H1 (cell line): ENCODE data around the gene TSNAXIP1. TPM values are rescaled to one million over a fixed set of nuclear protein-coding genes. Genes with fewer than 3 reads are reported as not detected.

ENCODE experiments used
- CTCF ChIA-PET: fragments of 300-600 bp; sonication (Branson Sonifier 250); formaldehyde crosslinking; loops from one replicate; lab custom pipeline; 2021; ENCODE audit not compliant: partially characterized antibody; lab: Charles Lee
- POLR2A ChIA-PET: fragments of 300-600 bp; sonication (Branson Sonifier 250); formaldehyde crosslinking; loops from one replicate; lab custom pipeline; 2021; ENCODE audit warnings: inconsistent platforms; ENCODE audit not compliant: partially characterized antibody; lab: Charles Lee
- DNase-seq, 2 experiments: peaks; one replicate each; pipeline versions ENCODE4 v3.0.0 to v3.0.0-alpha.2; 2010 to 2022; ENCODE audit warnings: low spot score in 2 of 2, low read depth in 1 of 2, mixed read lengths in 1 of 2
- FAIRE-seq: peaks from 2 replicates; lab custom pipeline; 2011; peaks lifted over from hg19 to GRCh38; lab: Jason Lieb, UNC
- H2AFZ ChIP-seq: 2 replicates; pipeline ENCODE4 v1.8.1; 2012; ENCODE audit warnings: low read length, inconsistent platforms
- H2AK5ac ChIP-seq: 2 replicates; pipeline ENCODE4 v1.6.1; 2013; ENCODE audit warnings: low read depth, low read length
- H2BK120ac ChIP-seq: replicated peaks from 2 replicates; pipeline ENCODE3; 2013; ENCODE audit warnings: low read depth, low read length, inconsistent platforms
- H2BK12ac ChIP-seq: 2 replicates; pipeline ENCODE4 v1.6.1; 2013; ENCODE audit warnings: low read depth, low read length
- H2BK15ac ChIP-seq: 2 replicates; pipeline ENCODE4 v1.6.1; 2013; ENCODE audit warnings: low read length
- H2BK20ac ChIP-seq: 2 replicates; pipeline ENCODE4 v1.6.1; 2013; ENCODE audit warnings: low read length
- H2BK5ac ChIP-seq: 2 replicates; pipeline ENCODE4 v1.6.1; 2013; ENCODE audit warnings: low read depth, low read length
- H3K14ac ChIP-seq: 2 replicates; pipeline ENCODE4 v1.6.1; 2013; ENCODE audit warnings: inconsistent platforms; ENCODE audit not compliant: insufficient read length
- H3K18ac ChIP-seq: 2 replicates; pipeline ENCODE4 v1.6.1; 2013; ENCODE audit warnings: low read length; ENCODE audit errors: extremely low read depth
- H3K23ac ChIP-seq: 2 replicates; pipeline ENCODE4 v1.6.1; 2013; ENCODE audit warnings: inconsistent platforms; ENCODE audit not compliant: insufficient read length
- H3K23me2 ChIP-seq: 2 replicates; pipeline ENCODE4 v1.6.1; 2013; ENCODE audit warnings: low read depth, low read length
- H3K27ac ChIP-seq: 2 replicates; pipeline ENCODE4 v1.6.1; 2011; ENCODE audit warnings: low read depth, low read length, inconsistent platforms
- H3K27me3 ChIP-seq, 4 experiments: replicated peaks in 1 of 4; 1 replicate in 1 of 4; 2 replicates in 3 of 4; pipeline versions ENCODE4 v1.6.1 to v1.8.1; 2011 to 2013; ENCODE audit warnings: low read length in 3 of 4, mild to moderate bottlenecking in 3 of 4, inconsistent platforms in 2 of 4, mixed read lengths in 2 of 4, moderate library complexity in 1 of 4; ENCODE audit not compliant: control insufficient read depth in 3 of 4, insufficient read depth in 3 of 4; ENCODE audit errors: extremely low read depth in 1 of 4
- H3K36me3 ChIP-seq, 4 experiments: 2 replicates each; pipeline versions ENCODE4 v1.6.1 to v1.8.1; 2011 to 2013; ENCODE audit warnings: mild to moderate bottlenecking in 4 of 4, low read length in 3 of 4, moderate library complexity in 2 of 4, control low read depth in 1 of 4, inconsistent platforms in 1 of 4; ENCODE audit not compliant: insufficient read depth in 4 of 4, control insufficient read depth in 2 of 4
- H3K4ac ChIP-seq: replicated peaks from 2 replicates; pipeline ENCODE3; 2013; ENCODE audit warnings: low read length, low read depth, mixed read lengths, inconsistent platforms; ENCODE audit not compliant: insufficient read length
- H3K4me1 ChIP-seq, 4 experiments: replicated peaks in 1 of 4; 1 replicate in 1 of 4; 2 replicates in 3 of 4; pipeline versions ENCODE4 v1.6.1 to v1.8.1; 2011 to 2013; ENCODE audit warnings: low read length in 3 of 4, inconsistent platforms in 2 of 4, mixed read lengths in 1 of 4; ENCODE audit not compliant: insufficient read depth in 4 of 4, control insufficient read depth in 3 of 4
- H3K4me2 ChIP-seq, 2 experiments: 2 replicates each; pipeline versions ENCODE4 v1.6.1 to v1.8.1; 2011 to 2013; ENCODE audit warnings: low read depth in 2 of 2, low read length in 2 of 2, control low read depth in 1 of 2, inconsistent platforms in 1 of 2, mild to moderate bottlenecking in 1 of 2; ENCODE audit not compliant: insufficient read depth in 1 of 2
- H3K4me3 ChIP-seq, 4 experiments: fragments of 200-600, 300-600 bp in 1 of 4; sonication (generic), shearing (Covaris generic), sonication (Bioruptor Twin) in 1 of 4; 2 replicates each; pipeline versions ENCODE4 v1.5.1 to v1.8.1; 2011 to 2016; ENCODE audit warnings: low read length in 4 of 4, low read depth in 3 of 4, control low read depth in 2 of 4, inconsistent platforms in 2 of 4, mild to moderate bottlenecking in 2 of 4, mixed read lengths in 1 of 4, moderate library complexity in 1 of 4; ENCODE audit not compliant: insufficient read depth in 2 of 4; ENCODE audit errors: extremely low read depth in 1 of 4
- H3K56ac ChIP-seq: replicated peaks from 2 replicates; pipeline ENCODE3; 2013; ENCODE audit warnings: low read depth, mild to moderate bottlenecking, mixed read lengths, low read length, inconsistent platforms; ENCODE audit not compliant: insufficient read length
- H3K79me1 ChIP-seq: 2 replicates; pipeline ENCODE4 v1.6.1; 2013; ENCODE audit warnings: low read depth, low read length, control low read depth
- H3K79me2 ChIP-seq, 2 experiments: 2 replicates each; pipeline versions ENCODE4 v1.6.1 to v1.8.1; 2012 to 2013; ENCODE audit warnings: low read length in 2 of 2, mild to moderate bottlenecking in 2 of 2, inconsistent platforms in 1 of 2; ENCODE audit not compliant: insufficient read depth in 2 of 2, control insufficient read depth in 1 of 2
- H3K9ac ChIP-seq, 4 experiments: replicated peaks in 1 of 4; 1 replicate in 1 of 4; 2 replicates in 3 of 4; pipeline versions ENCODE4 v1.6.1 to v1.8.1; 2011 to 2013; ENCODE audit warnings: low read depth in 3 of 4, low read length in 3 of 4, control low read depth in 2 of 4, mild to moderate bottlenecking in 2 of 4, moderate library complexity in 2 of 4, inconsistent platforms in 1 of 4; ENCODE audit errors: extremely low read depth in 1 of 4
- H3K9me3 ChIP-seq, 2 experiments: 2 replicates each; pipeline versions ENCODE4 v1.6.1 to v1.8.1; 2012 to 2013; ENCODE audit warnings: mild to moderate bottlenecking in 2 of 2, moderate library complexity in 2 of 2, control low read depth in 1 of 2, inconsistent platforms in 1 of 2, low read depth in 1 of 2, low read length in 1 of 2, mixed read lengths in 1 of 2; ENCODE audit not compliant: insufficient read depth in 2 of 2
- H4K20me1 ChIP-seq, 2 experiments: replicated peaks in 1 of 2; 2 replicates each; pipeline versions ENCODE3 to v1.8.1; 2011 to 2013; ENCODE audit warnings: inconsistent platforms in 2 of 2, low read length in 2 of 2, mild to moderate bottlenecking in 1 of 2; ENCODE audit not compliant: insufficient read depth in 2 of 2, control insufficient read depth in 1 of 2
- H4K5ac ChIP-seq: 2 replicates; pipeline ENCODE4 v1.6.1; 2013; ENCODE audit warnings: low read length, low read depth, mixed read lengths, inconsistent platforms; ENCODE audit not compliant: insufficient read length
- H4K8ac ChIP-seq: 2 replicates; pipeline ENCODE4 v1.8.0; 2013; ENCODE audit warnings: mild to moderate bottlenecking, moderate library complexity, low read length, inconsistent platforms; ENCODE audit not compliant: insufficient read depth; ENCODE audit errors: extremely low read depth
- H4K91ac ChIP-seq: replicated peaks from 2 replicates; pipeline ENCODE3; 2013; ENCODE audit warnings: low read length, mixed read lengths, inconsistent platforms; ENCODE audit not compliant: insufficient read length
- CEBPB ChIP-seq: IDR thresholded peaks from 2 replicates; pipeline ENCODE4 v1.6.1; 2012; ENCODE audit warnings: low read depth, low read length
- JUND ChIP-seq: IDR thresholded peaks from 2 replicates; pipeline ENCODE4 v1.6.1; 2011; ENCODE audit warnings: mild to moderate bottlenecking, improper control_type of control experiment, low read length
- POLR2A ChIP-seq, 2 experiments: IDR thresholded peaks; 1 replicate in 1 of 2; 2 replicates in 1 of 2; pipeline ENCODE4 v1.6.1; 2011; ENCODE audit warnings: low read depth in 2 of 2, low read length in 2 of 2, mild to moderate bottlenecking in 2 of 2; ENCODE audit errors: control extremely low read depth in 1 of 2
- POLR2AphosphoS5 ChIP-seq: IDR thresholded peaks from 2 replicates; pipeline ENCODE4 v1.6.1; 2011; ENCODE audit warnings: low read depth, low read length
- SP2 ChIP-seq: IDR thresholded peaks from 2 replicates; pipeline ENCODE4 v1.6.1; 2012; ENCODE audit warnings: mild to moderate bottlenecking, low read length, inconsistent platforms
- SRF ChIP-seq: IDR thresholded peaks from 2 replicates; pipeline ENCODE4 v1.6.1; 2011; ENCODE audit warnings: mild to moderate bottlenecking, low read depth, low read length, moderate library complexity
- WGBS, 2 experiments: shearing (Covaris generic) in 1 of 2; methylation state at CpG; one replicate each; pipeline versions ENCODE4 v1.1.6 to v1.1.7; 2013 to 2015; ENCODE audit warnings: low lambda C conversion rate in 2 of 2, mixed read lengths in 2 of 2, inconsistent platforms in 1 of 2, low coverage in 1 of 2, missing lambda C conversion rate in 1 of 2; ENCODE audit not compliant: insufficient replicate concordance in 2 of 2, insufficient coverage in 1 of 2, insufficient read length in 1 of 2; ENCODE audit errors: extremely low coverage in 1 of 2, missing lambda C conversion rate in 1 of 2; 5-methylcytosine and 5-hydroxymethylcytosine counted together
- polyA plus RNA-seq, 7 experiments: library from polyadenylated mRNA; depleted of rRNA in 3 of 7; stranded (reverse) in 5 of 7; unstranded in 2 of 7; fragments of >200 nt in 5 of 7; fragments of 200-250 nt in 2 of 7; gene quantifications; 1 replicate in 5 of 7; 2 replicates in 1 of 7; 4 replicates in 1 of 7; pipeline versions ENCODE4 v1.2.1 to v1.2.3, GENCODE V29; 2011 to 2013; ENCODE audit warnings: missing spikeins in 2 of 7, mixed read lengths in 2 of 7
- total RNA-seq: library from RNA; stranded (reverse); fragmentation: NEBNext Ultra II Directional; extraction: Animal tissue kit (Norgen Biotek cat#: 25700); gene quantifications from 2 replicates; pipeline ENCODE4 v1.2.1, GENCODE V29; 2021

Gene TSNAXIP1
- total and polyA plus RNA-seq, 2 of the 8 experiments (the other 6 are each of a cell fraction or from before 2014, with no cell fraction given), result 0.37 to 0.94 TPM

DNA sequence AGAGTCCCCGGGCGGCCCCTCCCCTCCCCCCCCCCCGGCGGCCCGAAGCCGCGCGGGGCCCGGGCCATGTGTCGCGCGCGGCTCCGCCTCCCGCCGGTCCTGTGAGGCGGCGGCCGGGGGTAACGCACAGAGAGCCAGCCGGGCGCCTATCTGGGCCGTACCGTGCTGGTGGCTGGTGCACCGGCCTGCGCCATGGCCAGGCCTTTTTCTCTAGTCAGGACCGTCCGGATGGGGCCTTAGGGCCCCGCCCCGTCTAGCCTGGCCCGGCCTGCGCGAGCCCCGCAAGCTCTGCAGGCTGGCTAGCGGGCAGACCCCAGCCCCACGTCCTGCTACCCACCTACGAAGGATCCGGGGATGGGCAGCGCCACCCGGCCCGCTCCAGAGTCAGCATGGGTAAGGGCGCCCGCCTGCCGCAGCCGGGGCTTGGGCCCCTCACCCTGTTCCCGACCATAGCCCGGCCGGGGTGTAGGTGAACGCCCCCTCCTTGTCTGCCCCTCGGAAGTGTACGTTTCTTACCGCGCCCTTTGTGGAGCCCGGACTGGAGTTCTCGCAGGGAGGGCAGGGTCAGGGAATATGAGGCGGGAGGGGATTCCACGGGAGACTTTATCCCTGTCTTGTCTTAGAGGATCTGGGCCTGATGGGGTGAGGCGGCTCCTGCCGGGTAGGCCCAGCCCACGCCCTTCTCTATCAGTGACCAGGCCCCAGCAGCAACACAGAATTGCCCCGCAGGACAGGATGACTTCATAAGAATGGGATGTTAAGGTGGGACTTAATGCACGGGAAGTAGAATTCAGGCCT is 40.6 kb downstream of the TSNAXIP1 start, which contains the start of gene CENPT:
CENPT (minus strand) TSS at position 630 of the 798 bp plus-strand sequence. CDS start 13,834 bp downstream, outside the sequence.
- Histone ChIP-seq H3K9ac (peak within 1 kb of the TSS; percentile 78 to 96 (median 92)), H3K18ac (peak within 1 kb of the TSS; percentile 60; the same call in 1 of the 2 replicates), H3K27ac (peak within 1 kb of the TSS; percentile 84), H3K9me3 (no peaks in the 10 kb centered on the region), H3K4me1 (peaks cover 6 to 27% (median 14%) of the 10 kb centered on the region in 4 experiments), H3K4me3 (peak within 1 kb of the TSS; percentile 91 to 95 (median 93)), H3K79me1 (peaks cover 14% of the 10 kb centered on the region), H2BK15ac (no peak within 1 kb of the TSS), H2BK5ac (peak within 1 kb of the TSS; percentile 75; the same call in 1 of the 2 replicates), H2BK12ac (no peak within 1 kb of the TSS), H3K23ac (no peak within 1 kb of the TSS), H3K27me3 (no peaks in the 10 kb centered on the region), H2BK20ac (no peak within 1 kb of the TSS), H3K36me3 (peaks cover 0 to 4% (median 0%) of the 10 kb centered on the region in 4 experiments; a peak in 2 of 8 replicates), H2AFZ (no peak within 1 kb of the TSS), H3K4me2 (peak within 1 kb of the TSS; percentile 90 to 94), H2AK5ac (no peak within 1 kb of the TSS), H3K56ac (peak within 1 kb of the TSS; percentile 83), H4K8ac (peak within 1 kb of the TSS; percentile 95), H4K5ac (peak within 1 kb of the TSS; percentile 58), H4K20me1 (peaks cover 19 to 26% of the 10 kb centered on the region in 2 experiments), H3K14ac (no peak within 1 kb of the TSS), H3K79me2 (peaks cover 18 to 75% of the 10 kb centered on the region in 2 experiments), H2BK120ac (no peak within 1 kb of the TSS), H4K91ac (no peak within 1 kb of the TSS), H3K23me2 (peaks cover 21% of the 10 kb centered on the region), H3K4ac (peak within 1 kb of the TSS; percentile 80)
- FAIRE-seq, result no peak
- POLR2A ChIA-PET, result interaction anchor here (0.6 to 11.7 kb wide), 13 partner anchors 10 to 350 kb away, joined by 3 to 100 read pairs (median 5); partner anchors contain the start of gene EDC4
- peak in 1 of 2 experiments; percentile 69 for DNase-seq
- CTCF ChIA-PET, result interaction anchor here (1.3 to 10.2 kb wide), 6 partner anchors 10 to 184 kb away, joined by 3 to 123 read pairs (median 6); partner anchors contain the start of gene NRN1L
- TF ChIP-seq SRF, result no peak
- peak; percentile 10; the same call in 1 of the 2 replicates for TF ChIP-seq JUND
- TF ChIP-seq SP2, result no peak
- 0 out of 2 replicates have a peak, but pooled peaks have one; percentile 49 for TF ChIP-seq POLR2AphosphoS5
- TF ChIP-seq POLR2A (IDR thresholded peaks at IDR 0.05; ENCODE audit: control extremely low read depth in 1 of 2, low read depth in 2 of 2, low read length in 2 of 2), result peak in 1 of 2 experiments; percentile 19; a peak in 1 of 3 replicates
- no peak for TF ChIP-seq CEBPB
- WGBS, 2 experiments, result 3% methylated on average over 26 of the region's 62 CpGs; no CpG with 5 or more reads in 1 of the 2 experiments
